H1 (cell line): ENCODE data around the gene GH2. TPM values are rescaled to one million over a fixed set of nuclear protein-coding genes. Genes with fewer than 3 reads are reported as not detected.
"Not testable (repeated sequence)": the region's sequence is repeated elsewhere in the genome, so short reads cannot be mapped to it uniquely, and the experiment has no call there.

Experiments
- CTCF ChIA-PET: fragments of 300-600 bp; sonication (Branson Sonifier 250); formaldehyde crosslinking; loops from one replicate; lab custom pipeline; 2021; ENCODE audit not compliant: partially characterized antibody; lab: Charles Lee
- POLR2A ChIA-PET: fragments of 300-600 bp; sonication (Branson Sonifier 250); formaldehyde crosslinking; loops from one replicate; lab custom pipeline; 2021; ENCODE audit warnings: inconsistent platforms; ENCODE audit not compliant: partially characterized antibody; lab: Charles Lee
- DNase-seq, 2 experiments: peaks; one replicate each; pipeline versions ENCODE4 v3.0.0 to v3.0.0-alpha.2; 2010 to 2022; ENCODE audit warnings: low spot score in 2 of 2, low read depth in 1 of 2, mixed read lengths in 1 of 2
- FAIRE-seq: peaks from 2 replicates; lab custom pipeline; 2011; peaks lifted over from hg19 to GRCh38; lab: Jason Lieb, UNC
- H2AFZ ChIP-seq: 2 replicates; pipeline ENCODE4 v1.8.1; 2012; ENCODE audit warnings: low read length, inconsistent platforms
- H2AK5ac ChIP-seq: 2 replicates; pipeline ENCODE4 v1.6.1; 2013; ENCODE audit warnings: low read depth, low read length
- H2BK120ac ChIP-seq: replicated peaks from 2 replicates; pipeline ENCODE3; 2013; ENCODE audit warnings: low read depth, low read length, inconsistent platforms
- H2BK12ac ChIP-seq: 2 replicates; pipeline ENCODE4 v1.6.1; 2013; ENCODE audit warnings: low read depth, low read length
- H2BK15ac ChIP-seq: 2 replicates; pipeline ENCODE4 v1.6.1; 2013; ENCODE audit warnings: low read length
- H2BK20ac ChIP-seq: 2 replicates; pipeline ENCODE4 v1.6.1; 2013; ENCODE audit warnings: low read length
- H2BK5ac ChIP-seq: 2 replicates; pipeline ENCODE4 v1.6.1; 2013; ENCODE audit warnings: low read depth, low read length
- H3K14ac ChIP-seq: 2 replicates; pipeline ENCODE4 v1.6.1; 2013; ENCODE audit warnings: inconsistent platforms; ENCODE audit not compliant: insufficient read length
- H3K18ac ChIP-seq: 2 replicates; pipeline ENCODE4 v1.6.1; 2013; ENCODE audit warnings: low read length; ENCODE audit errors: extremely low read depth
- H3K23ac ChIP-seq: 2 replicates; pipeline ENCODE4 v1.6.1; 2013; ENCODE audit warnings: inconsistent platforms; ENCODE audit not compliant: insufficient read length
- H3K23me2 ChIP-seq: 2 replicates; pipeline ENCODE4 v1.6.1; 2013; ENCODE audit warnings: low read depth, low read length
- H3K27ac ChIP-seq: 2 replicates; pipeline ENCODE4 v1.6.1; 2011; ENCODE audit warnings: low read depth, low read length, inconsistent platforms
- H3K27me3 ChIP-seq, 4 experiments: replicated peaks in 1 of 4; 1 replicate in 1 of 4; 2 replicates in 3 of 4; pipeline versions ENCODE4 v1.6.1 to v1.8.1; 2011 to 2013; ENCODE audit warnings: low read length in 3 of 4, mild to moderate bottlenecking in 3 of 4, inconsistent platforms in 2 of 4, mixed read lengths in 2 of 4, moderate library complexity in 1 of 4; ENCODE audit not compliant: control insufficient read depth in 3 of 4, insufficient read depth in 3 of 4; ENCODE audit errors: extremely low read depth in 1 of 4
- H3K36me3 ChIP-seq, 4 experiments: 2 replicates each; pipeline versions ENCODE4 v1.6.1 to v1.8.1; 2011 to 2013; ENCODE audit warnings: mild to moderate bottlenecking in 4 of 4, low read length in 3 of 4, moderate library complexity in 2 of 4, control low read depth in 1 of 4, inconsistent platforms in 1 of 4; ENCODE audit not compliant: insufficient read depth in 4 of 4, control insufficient read depth in 2 of 4
- H3K4ac ChIP-seq: replicated peaks from 2 replicates; pipeline ENCODE3; 2013; ENCODE audit warnings: low read length, low read depth, mixed read lengths, inconsistent platforms; ENCODE audit not compliant: insufficient read length
- H3K4me1 ChIP-seq, 4 experiments: replicated peaks in 1 of 4; 1 replicate in 1 of 4; 2 replicates in 3 of 4; pipeline versions ENCODE4 v1.6.1 to v1.8.1; 2011 to 2013; ENCODE audit warnings: low read length in 3 of 4, inconsistent platforms in 2 of 4, mixed read lengths in 1 of 4; ENCODE audit not compliant: insufficient read depth in 4 of 4, control insufficient read depth in 3 of 4
- H3K4me2 ChIP-seq, 2 experiments: 2 replicates each; pipeline versions ENCODE4 v1.6.1 to v1.8.1; 2011 to 2013; ENCODE audit warnings: low read depth in 2 of 2, low read length in 2 of 2, control low read depth in 1 of 2, inconsistent platforms in 1 of 2, mild to moderate bottlenecking in 1 of 2; ENCODE audit not compliant: insufficient read depth in 1 of 2
- H3K4me3 ChIP-seq, 4 experiments: fragments of 200-600, 300-600 bp in 1 of 4; sonication (generic), shearing (Covaris generic), sonication (Bioruptor Twin) in 1 of 4; 2 replicates each; pipeline versions ENCODE4 v1.5.1 to v1.8.1; 2011 to 2016; ENCODE audit warnings: low read length in 4 of 4, low read depth in 3 of 4, control low read depth in 2 of 4, inconsistent platforms in 2 of 4, mild to moderate bottlenecking in 2 of 4, mixed read lengths in 1 of 4, moderate library complexity in 1 of 4; ENCODE audit not compliant: insufficient read depth in 2 of 4; ENCODE audit errors: extremely low read depth in 1 of 4
- H3K56ac ChIP-seq: replicated peaks from 2 replicates; pipeline ENCODE3; 2013; ENCODE audit warnings: low read depth, mild to moderate bottlenecking, mixed read lengths, low read length, inconsistent platforms; ENCODE audit not compliant: insufficient read length
- H3K79me1 ChIP-seq: 2 replicates; pipeline ENCODE4 v1.6.1; 2013; ENCODE audit warnings: low read depth, low read length, control low read depth
- H3K79me2 ChIP-seq, 2 experiments: 2 replicates each; pipeline versions ENCODE4 v1.6.1 to v1.8.1; 2012 to 2013; ENCODE audit warnings: low read length in 2 of 2, mild to moderate bottlenecking in 2 of 2, inconsistent platforms in 1 of 2; ENCODE audit not compliant: insufficient read depth in 2 of 2, control insufficient read depth in 1 of 2
- H3K9ac ChIP-seq, 4 experiments: replicated peaks in 1 of 4; 1 replicate in 1 of 4; 2 replicates in 3 of 4; pipeline versions ENCODE4 v1.6.1 to v1.8.1; 2011 to 2013; ENCODE audit warnings: low read depth in 3 of 4, low read length in 3 of 4, control low read depth in 2 of 4, mild to moderate bottlenecking in 2 of 4, moderate library complexity in 2 of 4, inconsistent platforms in 1 of 4; ENCODE audit errors: extremely low read depth in 1 of 4
- H3K9me3 ChIP-seq, 2 experiments: 2 replicates each; pipeline versions ENCODE4 v1.6.1 to v1.8.1; 2012 to 2013; ENCODE audit warnings: mild to moderate bottlenecking in 2 of 2, moderate library complexity in 2 of 2, control low read depth in 1 of 2, inconsistent platforms in 1 of 2, low read depth in 1 of 2, low read length in 1 of 2, mixed read lengths in 1 of 2; ENCODE audit not compliant: insufficient read depth in 2 of 2
- H4K20me1 ChIP-seq, 2 experiments: replicated peaks in 1 of 2; 2 replicates each; pipeline versions ENCODE3 to v1.8.1; 2011 to 2013; ENCODE audit warnings: inconsistent platforms in 2 of 2, low read length in 2 of 2, mild to moderate bottlenecking in 1 of 2; ENCODE audit not compliant: insufficient read depth in 2 of 2, control insufficient read depth in 1 of 2
- H4K5ac ChIP-seq: 2 replicates; pipeline ENCODE4 v1.6.1; 2013; ENCODE audit warnings: low read length, low read depth, mixed read lengths, inconsistent platforms; ENCODE audit not compliant: insufficient read length
- H4K8ac ChIP-seq: 2 replicates; pipeline ENCODE4 v1.8.0; 2013; ENCODE audit warnings: mild to moderate bottlenecking, moderate library complexity, low read length, inconsistent platforms; ENCODE audit not compliant: insufficient read depth; ENCODE audit errors: extremely low read depth
- H4K91ac ChIP-seq: replicated peaks from 2 replicates; pipeline ENCODE3; 2013; ENCODE audit warnings: low read length, mixed read lengths, inconsistent platforms; ENCODE audit not compliant: insufficient read length
- WGBS, 2 experiments: shearing (Covaris generic) in 1 of 2; methylation state at CpG; one replicate each; pipeline versions ENCODE4 v1.1.6 to v1.1.7; 2013 to 2015; ENCODE audit warnings: low lambda C conversion rate in 2 of 2, mixed read lengths in 2 of 2, inconsistent platforms in 1 of 2, low coverage in 1 of 2, missing lambda C conversion rate in 1 of 2; ENCODE audit not compliant: insufficient replicate concordance in 2 of 2, insufficient coverage in 1 of 2, insufficient read length in 1 of 2; ENCODE audit errors: extremely low coverage in 1 of 2, missing lambda C conversion rate in 1 of 2; 5-methylcytosine and 5-hydroxymethylcytosine counted together
- polyA plus RNA-seq, 7 experiments: library from polyadenylated mRNA; depleted of rRNA in 3 of 7; stranded (reverse) in 5 of 7; unstranded in 2 of 7; fragments of >200 nt in 5 of 7; fragments of 200-250 nt in 2 of 7; gene quantifications; 1 replicate in 5 of 7; 2 replicates in 1 of 7; 4 replicates in 1 of 7; pipeline versions ENCODE4 v1.2.1 to v1.2.3, GENCODE V29; 2011 to 2013; ENCODE audit warnings: missing spikeins in 2 of 7, mixed read lengths in 2 of 7
- total RNA-seq: library from RNA; stranded (reverse); fragmentation: NEBNext Ultra II Directional; extraction: Animal tissue kit (Norgen Biotek cat#: 25700); gene quantifications from 2 replicates; pipeline ENCODE4 v1.2.1, GENCODE V29; 2021

The GH2 gene
- total and polyA plus RNA-seq, 2 of the 8 experiments (the other 6 are each of a cell fraction or from before 2014, with no cell fraction given), result 0.60 to 1.5 TPM

DNA sequence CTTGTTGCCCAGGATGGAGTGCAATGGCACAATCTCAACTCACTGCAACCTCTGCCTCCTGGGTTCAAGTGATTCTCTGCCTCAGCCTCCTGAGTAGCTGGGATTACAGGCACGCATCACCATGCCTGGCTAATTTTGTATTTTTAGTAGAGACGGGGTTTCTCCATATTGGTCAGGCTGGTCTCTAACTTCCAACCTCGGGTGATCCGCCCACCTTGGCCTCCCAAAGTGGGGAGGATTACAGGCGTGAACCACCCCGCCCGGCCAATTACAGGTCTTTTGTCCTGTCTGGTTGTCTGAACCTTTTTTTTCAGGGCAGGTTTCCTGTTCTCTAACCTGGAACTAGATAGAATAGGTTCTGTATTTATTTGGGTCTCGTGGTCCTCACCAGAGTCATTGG is 25.3 kb downstream of the GH2 start:
- H3K18ac ChIP-seq, H3K79me1 ChIP-seq, POLR2A ChIA-PET, H4K20me1 ChIP-seq, H2BK20ac ChIP-seq, H3K9ac ChIP-seq, H3K4me1 ChIP-seq, H3K27ac ChIP-seq, H2BK15ac ChIP-seq, H3K56ac ChIP-seq, H4K5ac ChIP-seq, FAIRE-seq, H3K79me2 ChIP-seq, DNase-seq, H4K8ac ChIP-seq, H2BK12ac ChIP-seq, H3K4ac ChIP-seq, H3K23ac ChIP-seq, H3K4me2 ChIP-seq, H2BK5ac ChIP-seq, H2BK120ac ChIP-seq, H3K27me3 ChIP-seq, H3K14ac ChIP-seq, H2AK5ac ChIP-seq, H2AFZ ChIP-seq, H4K91ac ChIP-seq, H3K23me2 ChIP-seq, H3K4me3 ChIP-seq, H3K9me3 ChIP-seq, H3K36me3 ChIP-seq: not testable (repeated sequence)
- CTCF ChIA-PET, result interaction anchor here (0.7 to 8.9 kb wide), 8 partner anchors 10 to 26 kb away, joined by 3 to 77 read pairs (median 4); partner anchors contain the start of gene GH2
- WGBS, 2 experiments, result 87% methylated on average over 8 of the region's 8 CpGs; no CpG with 5 or more reads in 1 of the 2 experiments
